ENCODE data around the gene AURKAIP1.

DNA sequence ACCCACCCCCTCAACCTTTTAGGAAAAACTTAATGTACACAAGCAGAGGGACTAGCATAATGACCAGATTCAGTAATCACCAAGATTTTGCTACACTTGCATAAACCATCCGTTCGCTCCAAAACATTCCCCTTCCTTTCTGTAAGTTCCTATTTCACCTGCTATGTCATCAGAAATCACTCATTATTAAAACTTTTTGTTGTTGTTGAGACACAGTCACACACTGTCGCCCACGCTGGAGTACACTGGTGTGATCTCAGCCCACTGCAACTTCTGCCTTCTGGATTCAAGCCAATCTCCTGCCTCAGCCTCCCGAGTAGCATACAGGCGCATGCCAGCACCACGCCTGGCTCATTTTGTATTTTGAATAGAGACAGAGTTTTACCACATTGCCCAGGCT, 28.6 kb upstream of the AURKAIP1 start:
- TF ChIP-seq, protein P1, sequence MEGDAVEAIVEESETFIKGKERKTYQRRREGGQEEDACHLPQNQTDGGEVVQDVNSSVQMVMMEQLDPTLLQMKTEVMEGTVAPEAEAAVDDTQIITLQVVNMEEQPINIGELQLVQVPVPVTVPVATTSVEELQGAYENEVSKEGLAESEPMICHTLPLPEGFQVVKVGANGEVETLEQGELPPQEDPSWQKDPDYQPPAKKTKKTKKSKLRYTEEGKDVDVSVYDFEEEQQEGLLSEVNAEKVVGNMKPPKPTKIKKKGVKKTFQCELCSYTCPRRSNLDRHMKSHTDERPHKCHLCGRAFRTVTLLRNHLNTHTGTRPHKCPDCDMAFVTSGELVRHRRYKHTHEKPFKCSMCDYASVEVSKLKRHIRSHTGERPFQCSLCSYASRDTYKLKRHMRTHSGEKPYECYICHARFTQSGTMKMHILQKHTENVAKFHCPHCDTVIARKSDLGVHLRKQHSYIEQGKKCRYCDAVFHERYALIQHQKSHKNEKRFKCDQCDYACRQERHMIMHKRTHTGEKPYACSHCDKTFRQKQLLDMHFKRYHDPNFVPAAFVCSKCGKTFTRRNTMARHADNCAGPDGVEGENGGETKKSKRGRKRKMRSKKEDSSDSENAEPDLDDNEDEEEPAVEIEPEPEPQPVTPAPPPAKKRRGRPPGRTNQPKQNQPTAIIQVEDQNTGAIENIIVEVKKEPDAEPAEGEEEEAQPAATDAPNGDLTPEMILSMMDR (IDR thresholded peaks at IDR 0.05) = no peak
- no peak for TF ChIP-seq POLR2A (IDR thresholded peaks at IDR 0.05)

All from Peyer's patch (tissue), 4 donors.